ENCODE results near the gene MGAT1. TPM values are rescaled to one million over a fixed set of nuclear protein-coding genes. Genes with fewer than 3 reads are reported as not detected.
A peak's percentile ranks its signal among the peaks of the same experiment; 100 is the strongest.

MGAT1 gene
- polyA plus RNA-seq, 2 donors: 84.0 to 108 TPM

GRCh38 chr5:180798193-180798592 is 4.4 kb downstream of the MGAT1 start:
- Histone ChIP-seq H3K27me3 (ENCODE audit: control insufficient read depth in 1 of 2, insufficient read depth in 2 of 2, low read length in 2 of 2) (no peaks in the 10 kb centered on the region), H3K4me1 (ENCODE audit: control insufficient read depth in 2 of 2, insufficient read depth in 2 of 2, low read length in 1 of 2) (peaks cover 15 to 42% of the 10 kb centered on the region in 2 donors), H3K27ac (ENCODE audit: low read depth in 2 of 2, low read length in 1 of 2) (peak overlapping the region; percentile 52 to 78), H3K36me3 (ENCODE audit: control insufficient read depth in 2 of 2, insufficient read depth in 2 of 2, low read length in 1 of 2) (peaks cover 0 to 20% of the 10 kb centered on the region in 2 donors), H3K4me3 (ENCODE audit: low read depth in 1 of 2, low read length in 2 of 2) (peak overlapping the region in 1 of 2 donors; percentile 5), H3K9me3 (ENCODE audit: control insufficient read depth in 2 of 2, insufficient read depth in 1 of 2, low read depth in 1 of 2, low read length in 1 of 2) (no peaks in the 10 kb centered on the region)
- WGBS, 2 donors: 81 to 90% methylated on average over 11 of the region's 11 CpGs

GRCh38 chr5:180797256-180798192 is 5.1 kb downstream of the MGAT1 start:
- Histone ChIP-seq H3K4me3 (ENCODE audit: low read depth in 1 of 2, low read length in 2 of 2) (peak overlapping the region in 1 of 2 donors; percentile 9), H3K36me3 (ENCODE audit: control insufficient read depth in 2 of 2, insufficient read depth in 2 of 2, low read length in 1 of 2) (peaks cover 0 to 24% of the 10 kb centered on the region in 2 donors), H3K9me3 (ENCODE audit: control insufficient read depth in 2 of 2, insufficient read depth in 1 of 2, low read depth in 1 of 2, low read length in 1 of 2) (no peaks in the 10 kb centered on the region), H3K27ac (ENCODE audit: low read depth in 2 of 2, low read length in 1 of 2) (peak overlapping the region; percentile 52 to 78), H3K4me1 (ENCODE audit: control insufficient read depth in 2 of 2, insufficient read depth in 2 of 2, low read length in 1 of 2) (peaks cover 16 to 44% of the 10 kb centered on the region in 2 donors), H3K27me3 (ENCODE audit: control insufficient read depth in 1 of 2, insufficient read depth in 2 of 2, low read length in 2 of 2) (no peaks in the 10 kb centered on the region)
- WGBS, 2 donors: 66 to 74% methylated on average over 10 of the region's 10 CpGs

GRCh38 chr5:180795771-180796313 is 6.8 kb downstream of the MGAT1 start:
- whole genome bisulfite sequencing, 2 donors: 51 to 57% methylated on average over 4 of the region's 4 CpGs
- H3K27ac ChIP-seq (ENCODE audit: low read depth in 2 of 2, low read length in 1 of 2): peak overlapping the region; percentile 24 to 77

GRCh38 chr5:180792965-180793287 is 9.7 kb downstream of the MGAT1 start:
- H3K27ac ChIP-seq (ENCODE audit: low read depth in 2 of 2, low read length in 1 of 2): peak overlapping the region in 1 of 2 donors; percentile 39
- H3K4me1 ChIP-seq (ENCODE audit: control insufficient read depth in 2 of 2, insufficient read depth in 2 of 2, low read length in 1 of 2): peaks cover 13 to 25% of the 10 kb centered on the region in 2 donors
- H3K36me3 ChIP-seq (ENCODE audit: control insufficient read depth in 2 of 2, insufficient read depth in 2 of 2, low read length in 1 of 2): peaks cover 8 to 43% of the 10 kb centered on the region in 2 donors
- no peaks in the 10 kb centered on the region for H3K27me3 ChIP-seq (ENCODE audit: control insufficient read depth in 1 of 2, insufficient read depth in 2 of 2, low read length in 2 of 2)
- H3K9me3 ChIP-seq (ENCODE audit: control insufficient read depth in 2 of 2, insufficient read depth in 1 of 2, low read depth in 1 of 2, low read length in 1 of 2): peaks cover 0 to 6% of the 10 kb centered on the region in 2 donors
- H3K4me3 ChIP-seq (ENCODE audit: low read depth in 1 of 2, low read length in 2 of 2): no peak overlapping the region
- 74 to 83% methylated on average over 7 of the region's 7 CpGs for WGBS, 2 donors

More at GRCh38 chr5:180795771-180796313, 6.8 kb downstream of the MGAT1 start:
- peaks cover 0 to 6% of the 10 kb centered on the region in 2 donors for H3K9me3 ChIP-seq (ENCODE audit: control insufficient read depth in 2 of 2, insufficient read depth in 1 of 2, low read depth in 1 of 2, low read length in 1 of 2)
- peaks cover 4 to 41% of the 10 kb centered on the region in 2 donors for H3K36me3 ChIP-seq (ENCODE audit: control insufficient read depth in 2 of 2, insufficient read depth in 2 of 2, low read length in 1 of 2)
- no peaks in the 10 kb centered on the region for H3K27me3 ChIP-seq (ENCODE audit: control insufficient read depth in 1 of 2, insufficient read depth in 2 of 2, low read length in 2 of 2)
- H3K4me3 ChIP-seq (ENCODE audit: low read depth in 1 of 2, low read length in 2 of 2): no peak overlapping the region
- peaks cover 18 to 46% of the 10 kb centered on the region in 2 donors for H3K4me1 ChIP-seq (ENCODE audit: control insufficient read depth in 2 of 2, insufficient read depth in 2 of 2, low read length in 1 of 2)

- Histone ChIP-seq H3K9me3 (ENCODE audit: control insufficient read depth in 2 of 2, insufficient read depth in 1 of 2, low read depth in 1 of 2, low read length in 1 of 2) (peaks cover 0 to 6% of the 10 kb centered on the region in 2 donors), H3K27me3 (ENCODE audit: control insufficient read depth in 1 of 2, insufficient read depth in 2 of 2, low read length in 2 of 2) (no peaks in the 10 kb centered on the region), H3K27ac (ENCODE audit: low read depth in 2 of 2, low read length in 1 of 2) (no peak overlapping the region), H3K4me3 (ENCODE audit: low read depth in 1 of 2, low read length in 2 of 2) (no peak overlapping the region), H3K36me3 (ENCODE audit: control insufficient read depth in 2 of 2, insufficient read depth in 2 of 2, low read length in 1 of 2) (peaks cover 11 to 48% of the 10 kb centered on the region in 2 donors), H3K4me1 (ENCODE audit: control insufficient read depth in 2 of 2, insufficient read depth in 2 of 2, low read length in 1 of 2) (peaks cover 9 to 20% of the 10 kb centered on the region in 2 donors)
- 93 to 95% methylated on average over 60 of the region's 60 CpGs for WGBS, 2 donors
Measured at GRCh38 chr5:180792287-180792964, 10.2 kb downstream of the MGAT1 start.

GRCh38 chr5:180791611-180792213 is 10.9 kb downstream of the MGAT1 start:
- H3K4me3 ChIP-seq (ENCODE audit: low read depth in 1 of 2, low read length in 2 of 2): no peak overlapping the region
- peaks cover 11 to 48% of the 10 kb centered on the region in 2 donors for H3K36me3 ChIP-seq (ENCODE audit: control insufficient read depth in 2 of 2, insufficient read depth in 2 of 2, low read length in 1 of 2)
- WGBS, 2 donors: 86 to 90% methylated on average over 31 of the region's 31 CpGs
- no peaks in the 10 kb centered on the region for H3K27me3 ChIP-seq (ENCODE audit: control insufficient read depth in 1 of 2, insufficient read depth in 2 of 2, low read length in 2 of 2)
- H3K4me1 ChIP-seq (ENCODE audit: control insufficient read depth in 2 of 2, insufficient read depth in 2 of 2, low read length in 1 of 2): peaks cover 9 to 20% of the 10 kb centered on the region in 2 donors
- peaks cover 0 to 6% of the 10 kb centered on the region in 2 donors for H3K9me3 ChIP-seq (ENCODE audit: control insufficient read depth in 2 of 2, insufficient read depth in 1 of 2, low read depth in 1 of 2, low read length in 1 of 2)
- peak overlapping the region in 1 of 2 donors; percentile 26 for H3K27ac ChIP-seq (ENCODE audit: low read depth in 2 of 2, low read length in 1 of 2)

- Histone ChIP-seq H3K36me3 (ENCODE audit: control insufficient read depth in 2 of 2, insufficient read depth in 2 of 2, low read length in 1 of 2) (peaks cover 11 to 41% of the 10 kb centered on the region in 2 donors), H3K4me1 (ENCODE audit: control insufficient read depth in 2 of 2, insufficient read depth in 2 of 2, low read length in 1 of 2) (peaks cover 10 to 25% of the 10 kb centered on the region in 2 donors), H3K4me3 (ENCODE audit: low read depth in 1 of 2, low read length in 2 of 2) (no peak overlapping the region), H3K27me3 (ENCODE audit: control insufficient read depth in 1 of 2, insufficient read depth in 2 of 2, low read length in 2 of 2) (no peaks in the 10 kb centered on the region), H3K9me3 (ENCODE audit: control insufficient read depth in 2 of 2, insufficient read depth in 1 of 2, low read depth in 1 of 2, low read length in 1 of 2) (peaks cover 0 to 6% of the 10 kb centered on the region in 2 donors), H3K27ac (ENCODE audit: low read depth in 2 of 2, low read length in 1 of 2) (no peak overlapping the region)
- WGBS, 2 donors: 85 to 88% methylated on average over 6 of the region's 6 CpGs
Measured at GRCh38 chr5:180790524-180790923, 12.1 kb downstream of the MGAT1 start.

GRCh38 chr5:180790020-180790419 is 12.6 kb downstream of the MGAT1 start:
- H3K4me1 ChIP-seq (ENCODE audit: control insufficient read depth in 2 of 2, insufficient read depth in 2 of 2, low read length in 1 of 2): peaks cover 11 to 30% of the 10 kb centered on the region in 2 donors
- WGBS, 2 donors: 82% methylated on average over 8 of the region's 8 CpGs
- H3K27me3 ChIP-seq (ENCODE audit: control insufficient read depth in 1 of 2, insufficient read depth in 2 of 2, low read length in 2 of 2): no peaks in the 10 kb centered on the region
- H3K9me3 ChIP-seq (ENCODE audit: control insufficient read depth in 2 of 2, insufficient read depth in 1 of 2, low read depth in 1 of 2, low read length in 1 of 2): peaks cover 0 to 6% of the 10 kb centered on the region in 2 donors
- H3K4me3 ChIP-seq (ENCODE audit: low read depth in 1 of 2, low read length in 2 of 2): no peak overlapping the region
- H3K36me3 ChIP-seq (ENCODE audit: control insufficient read depth in 2 of 2, insufficient read depth in 2 of 2, low read length in 1 of 2): peaks cover 11 to 41% of the 10 kb centered on the region in 2 donors
- H3K27ac ChIP-seq (ENCODE audit: low read depth in 2 of 2, low read length in 1 of 2): no peak overlapping the region
